ENCODE results near the gene NDFIP1. TPM values are rescaled to one million over a fixed set of nuclear protein-coding genes. Genes with fewer than 3 reads are reported as not detected.

Gene NDFIP1
- total RNA-seq, 4 donors from 2014 or later = 37.1 to 63.5 (median 42.5) TPM

- H3K4me3 ChIP-seq = no peak overlapping the region
- H3K27me3 ChIP-seq = no peaks in the 10 kb centered on the region
- peaks cover 53 to 54% of the 10 kb centered on the region in 2 donors for H3K4me1 ChIP-seq
- DNase-seq = peak in 1 of 2 donors; percentile 51
- ATAC-seq = peak in 1 of 2 donors; percentile 62
- H3K27ac ChIP-seq = no peak overlapping the region
- intact Hi-C loops (cut with DNase I; ENCODE audit: low total_unique reads) (no loop called here), in situ Hi-C loops (cut with MboI; ENCODE audit: low sequenced_read_pairs in 4 of 4) (no loop called here)
- no peaks in the 10 kb centered on the region for H3K36me3 ChIP-seq
- no peak for TF ChIP-seq CTCF (IDR thresholded peaks at IDR 0.05 in 4 of 5, conservative IDR thresholded peaks at IDR 0.05 in 1 of 5)
- TF ChIP-seq POLR2A (IDR thresholded peaks at IDR 0.05) = no peak
- no peaks in the 10 kb centered on the region for H3K9me3 ChIP-seq
These were observed 7.5 kb downstream of the NDFIP1 start for GRCh38 chr5:142115937-142116614.

GRCh38 chr5:142117579-142118151, 9.1 kb downstream of the NDFIP1 start:
- ATAC-seq = no peak
- Histone ChIP-seq H3K36me3 (no peaks in the 10 kb centered on the region), H3K4me1 (peaks cover 46 to 47% of the 10 kb centered on the region in 2 donors), H3K27ac (peak overlapping the region in 1 of 4 donors; percentile 2), H3K4me3 (no peak overlapping the region), H3K9me3 (no peaks in the 10 kb centered on the region), H3K27me3 (no peaks in the 10 kb centered on the region)
- no peak for DNase-seq
- in situ Hi-C loops (cut with MboI; ENCODE audit: low sequenced_read_pairs in 4 of 4) = no loop called here
- TF ChIP-seq CTCF (IDR thresholded peaks at IDR 0.05 in 4 of 5, conservative IDR thresholded peaks at IDR 0.05 in 1 of 5) = no peak
- TF ChIP-seq POLR2A (IDR thresholded peaks at IDR 0.05) = no peak
- intact Hi-C loops (cut with DNase I; ENCODE audit: low total_unique reads) = no loop called here

- no peaks in the 10 kb centered on the region for H3K27me3 ChIP-seq
- peaks cover 42 to 47% of the 10 kb centered on the region in 2 donors for H3K4me1 ChIP-seq
- peak overlapping the region in 1 of 4 donors; percentile 2 for H3K27ac ChIP-seq
These were observed 9.6 kb downstream of the NDFIP1 start for GRCh38 chr5:142118155-142118686.

GRCh38 chr5:142119051-142119625, 10.6 kb downstream of the NDFIP1 start:
- TF ChIP-seq POLR2A (IDR thresholded peaks at IDR 0.05) (no peak), CTCF (IDR thresholded peaks at IDR 0.05 in 4 of 5, conservative IDR thresholded peaks at IDR 0.05 in 1 of 5) (no peak)
- no peak overlapping the region for H3K4me3 ChIP-seq
- H3K27ac ChIP-seq = no peak overlapping the region
- DNase-seq (no peak), ATAC-seq (no peak)
- H3K4me1 ChIP-seq = peaks cover 34 to 42% of the 10 kb centered on the region in 2 donors
- intact Hi-C loops (cut with DNase I; ENCODE audit: low total_unique reads) = no loop called here
- H3K9me3 ChIP-seq = no peaks in the 10 kb centered on the region
- H3K27me3 ChIP-seq = no peaks in the 10 kb centered on the region
- H3K36me3 ChIP-seq = no peaks in the 10 kb centered on the region
- in situ Hi-C loops (cut with MboI; ENCODE audit: low sequenced_read_pairs in 4 of 4) = no loop called here

More at GRCh38 chr5:142118155-142118686, 9.6 kb downstream of the NDFIP1 start:
- Histone ChIP-seq H3K9me3 (no peaks in the 10 kb centered on the region), H3K36me3 (no peaks in the 10 kb centered on the region), H3K4me3 (no peak overlapping the region)
- in situ Hi-C loops (cut with MboI; ENCODE audit: low sequenced_read_pairs in 4 of 4) = no loop called here
- DNase-seq = no peak
- no peak for ATAC-seq
- intact Hi-C loops (cut with DNase I; ENCODE audit: low total_unique reads) = no loop called here
- TF ChIP-seq POLR2A (IDR thresholded peaks at IDR 0.05) (no peak), CTCF (IDR thresholded peaks at IDR 0.05 in 4 of 5, conservative IDR thresholded peaks at IDR 0.05 in 1 of 5) (no peak)
